GM04504 (cell line): ENCODE data around the gene PIGV.
"Not testable (repeated sequence)": the region's sequence is repeated elsewhere in the genome, so short reads cannot be mapped to it uniquely, and the experiment has no call there.

Experiments
- DNase-seq: peaks from one replicate; pipeline ENCODE4 v3.0.0-alpha.2; 2012; ENCODE audit warnings: low read depth

PIGV gene

DNA sequence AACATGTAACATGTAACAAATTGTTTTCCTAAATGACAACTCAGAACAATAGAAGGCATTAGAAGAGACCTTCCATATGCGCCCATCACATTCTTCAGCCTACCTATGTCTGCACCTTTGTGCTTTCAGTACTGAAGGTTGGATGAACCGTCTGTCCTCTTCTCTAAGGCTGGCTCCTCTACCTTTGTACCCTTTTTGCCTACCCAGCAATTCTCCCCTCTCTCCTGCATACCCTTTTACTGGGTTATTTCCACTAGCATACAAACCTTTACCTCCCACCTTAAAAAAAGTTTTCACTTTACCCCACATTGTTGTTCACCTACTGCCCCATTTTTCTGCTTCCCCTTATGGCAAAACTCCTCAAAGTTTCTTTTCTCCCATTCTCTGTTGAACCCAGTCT is 5.2 kb downstream of the PIGV start:
- no peak for DNase-seq

DNA sequence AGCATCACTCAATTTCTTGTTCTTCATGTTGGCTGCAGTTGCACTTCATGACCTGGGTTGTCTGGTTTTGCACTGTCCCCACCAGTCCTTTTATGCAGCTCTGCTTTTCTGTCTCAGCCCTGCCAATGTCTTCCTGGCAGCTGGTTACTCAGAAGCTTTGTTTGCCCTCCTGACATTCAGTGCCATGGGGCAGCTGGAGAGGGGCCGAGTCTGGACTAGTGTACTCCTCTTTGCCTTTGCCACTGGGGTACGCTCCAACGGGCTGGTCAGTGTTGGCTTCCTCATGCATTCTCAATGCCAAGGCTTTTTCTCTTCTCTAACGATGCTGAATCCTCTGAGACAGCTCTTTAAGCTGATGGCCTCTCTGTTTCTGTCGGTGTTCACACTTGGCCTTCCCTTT is 6.6 kb downstream of the PIGV start:
- no peak for DNase-seq

DNA sequence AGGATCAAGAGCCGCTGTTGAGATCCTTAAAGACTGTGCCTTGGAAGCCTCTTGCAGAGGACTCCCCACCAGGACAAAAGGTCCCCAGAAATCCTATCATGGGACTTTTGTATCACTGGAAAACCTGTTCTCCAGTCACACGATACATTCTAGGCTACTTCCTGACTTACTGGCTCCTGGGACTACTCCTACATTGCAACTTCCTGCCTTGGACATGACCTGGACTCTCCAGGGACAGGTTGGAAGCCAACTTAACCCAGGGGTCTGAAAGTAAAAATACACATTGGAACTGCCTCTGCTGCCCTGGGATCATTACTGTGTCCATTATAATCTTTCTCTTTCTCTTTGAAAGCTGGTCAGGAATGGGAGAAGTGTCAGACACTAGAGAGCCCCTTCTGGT is 9.9 kb downstream of the PIGV start:
- DNase-seq, result no peak

DNA sequence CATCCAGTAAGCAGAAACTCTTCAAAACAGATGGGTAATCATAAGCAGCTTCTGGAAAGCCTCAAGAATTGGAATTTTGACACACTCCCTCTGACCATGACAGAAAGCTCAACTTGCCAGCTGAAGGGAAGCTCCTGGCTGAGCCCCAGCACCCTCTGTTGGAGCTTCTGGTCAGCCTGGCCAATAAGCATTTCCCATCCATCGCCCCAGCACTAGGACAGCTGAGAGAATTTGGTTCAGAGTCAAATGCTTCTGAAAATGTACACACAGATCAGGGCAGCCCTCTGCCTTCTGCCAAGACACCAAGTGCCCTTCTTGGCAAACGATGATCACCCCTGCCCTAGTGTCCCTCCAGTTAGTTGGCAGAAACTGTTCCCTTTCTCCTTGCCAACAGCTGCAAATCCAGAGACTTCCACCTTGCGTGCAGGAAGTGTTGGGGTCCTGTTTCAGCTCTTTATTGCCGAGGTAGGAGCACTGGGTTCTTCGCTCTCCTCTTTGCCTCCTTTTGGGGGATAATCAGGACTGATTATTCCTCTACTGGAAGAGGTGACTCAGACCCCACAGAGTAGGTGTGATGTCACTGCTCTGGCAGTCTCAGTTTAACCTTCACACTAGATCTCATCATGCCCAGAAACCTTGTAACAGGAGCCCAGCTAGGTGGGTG is 11.9 kb downstream of the PIGV start:
- peak; percentile 73 for DNase-seq

DNA sequence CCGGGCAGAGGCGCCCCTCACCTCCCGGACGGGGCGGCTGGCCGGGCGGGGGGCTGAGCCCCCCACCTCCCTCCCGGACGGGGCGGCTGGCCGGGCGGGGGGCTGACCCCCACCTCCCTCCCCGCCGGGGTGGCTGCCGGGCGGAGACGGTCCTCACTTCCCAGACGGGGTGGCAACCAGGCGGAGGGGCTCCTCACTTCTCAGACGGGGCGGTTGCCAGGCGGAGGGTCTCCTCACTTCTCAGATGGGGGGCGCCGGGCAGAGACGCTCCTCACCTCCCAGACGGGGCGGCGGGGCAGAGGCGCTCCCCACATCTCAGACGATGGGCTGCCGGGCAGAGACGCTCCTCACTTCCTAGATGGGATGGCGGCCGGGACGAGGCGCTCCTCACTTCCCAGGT is 16.2 kb downstream of the PIGV start:
- not testable (repeated sequence) for DNase-seq

DNA sequence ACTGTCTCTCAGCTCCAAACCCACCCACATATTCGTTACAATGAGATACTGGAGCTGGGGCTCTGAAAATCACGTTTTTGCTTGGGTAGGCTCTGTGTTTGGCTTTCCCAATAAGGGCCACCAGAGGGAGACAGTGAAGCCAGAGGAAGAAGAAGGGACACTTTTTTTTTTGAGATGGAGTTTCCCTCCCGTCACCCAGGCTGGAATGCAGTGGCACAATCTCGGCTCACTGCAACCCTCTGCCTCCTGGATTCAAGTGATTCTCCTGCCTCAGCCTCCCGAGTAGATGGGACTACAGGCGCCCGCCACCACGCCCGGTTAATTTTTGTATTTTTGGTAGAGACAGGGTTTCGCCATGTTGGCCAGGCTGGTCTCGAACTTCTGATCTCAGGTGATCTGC is 22.4 kb downstream of the PIGV start:
- peak; percentile 34 for DNase-seq

DNA sequence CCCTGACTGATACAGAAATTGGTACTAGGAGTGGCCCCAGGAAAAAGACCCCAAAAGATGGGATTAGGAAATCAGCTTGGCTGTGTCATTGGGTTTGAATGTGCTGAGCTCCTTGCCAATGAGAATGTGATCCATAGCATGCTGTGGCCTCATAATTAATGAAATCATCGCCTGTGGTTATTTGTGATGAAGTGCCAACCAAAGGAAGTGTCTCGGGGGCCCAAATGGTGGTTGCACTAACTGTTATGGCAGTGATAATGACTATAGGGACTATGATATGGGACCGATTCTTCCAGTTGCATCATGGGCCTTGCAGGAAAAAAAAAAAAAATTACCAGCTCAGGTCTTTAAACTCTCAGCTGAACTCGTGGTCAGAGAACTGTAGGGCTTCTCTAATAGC is 23.3 kb downstream of the PIGV start:
- DNase-seq, result no peak

DNA sequence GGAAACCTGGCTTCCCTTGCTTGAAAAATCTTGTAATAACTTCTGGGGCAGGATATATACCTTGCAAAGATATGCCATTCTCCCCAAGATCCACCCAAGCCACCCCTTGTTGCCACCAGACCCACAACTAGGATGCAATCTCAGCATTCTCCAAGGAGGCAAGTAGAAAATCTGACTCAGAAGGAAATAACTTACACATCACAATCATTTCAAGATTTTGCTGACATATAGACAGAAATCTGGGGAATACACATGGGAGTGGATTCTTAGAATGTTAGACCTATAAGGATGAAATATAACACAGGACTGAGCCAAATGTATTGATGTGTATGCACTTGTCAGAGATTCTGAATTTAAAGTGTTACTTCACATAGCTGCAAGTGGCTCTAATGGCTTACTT is 24.0 kb downstream of the PIGV start:
- no peak for DNase-seq

DNA sequence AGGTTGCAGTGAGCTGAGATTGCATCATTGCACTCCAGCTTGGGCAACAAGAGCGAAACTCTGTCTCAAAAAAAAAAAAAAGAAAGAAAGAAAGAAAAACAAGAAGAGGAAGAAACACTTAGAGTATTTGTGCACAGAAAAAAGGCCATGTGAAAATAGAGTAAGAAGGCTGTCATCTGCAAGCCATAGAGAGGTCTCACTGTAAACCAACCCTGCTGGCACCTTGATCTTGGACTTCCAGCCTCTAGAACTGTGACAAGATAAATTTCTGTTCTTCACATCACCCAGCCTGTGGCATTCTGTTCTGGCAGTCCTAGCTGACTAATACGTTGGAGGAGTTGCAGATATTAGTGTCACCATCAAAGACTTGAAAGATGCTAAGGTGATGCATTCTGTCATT is 26.6 kb downstream of the PIGV start:
- DNase-seq, result no peak

DNA sequence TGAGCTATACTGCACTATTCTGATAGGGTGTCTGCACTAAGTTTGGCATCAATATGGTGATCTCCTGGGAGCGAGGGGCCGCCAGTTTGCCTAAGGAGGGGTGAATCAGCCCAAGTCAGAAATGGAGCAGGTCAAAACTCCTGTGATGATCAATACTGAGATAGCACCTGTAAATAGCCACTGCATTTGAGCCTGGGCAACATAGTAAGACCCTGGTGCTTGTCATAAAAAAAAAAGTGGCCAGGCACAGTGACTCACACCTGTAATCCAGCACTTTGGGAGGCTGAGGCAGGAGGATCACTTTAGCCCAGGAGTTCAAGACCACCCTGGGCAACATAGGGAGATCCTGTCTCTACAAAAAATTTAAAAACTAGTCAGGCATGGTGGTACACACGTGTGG is 27.1 kb downstream of the PIGV start:
- no peak for DNase-seq

DNA sequence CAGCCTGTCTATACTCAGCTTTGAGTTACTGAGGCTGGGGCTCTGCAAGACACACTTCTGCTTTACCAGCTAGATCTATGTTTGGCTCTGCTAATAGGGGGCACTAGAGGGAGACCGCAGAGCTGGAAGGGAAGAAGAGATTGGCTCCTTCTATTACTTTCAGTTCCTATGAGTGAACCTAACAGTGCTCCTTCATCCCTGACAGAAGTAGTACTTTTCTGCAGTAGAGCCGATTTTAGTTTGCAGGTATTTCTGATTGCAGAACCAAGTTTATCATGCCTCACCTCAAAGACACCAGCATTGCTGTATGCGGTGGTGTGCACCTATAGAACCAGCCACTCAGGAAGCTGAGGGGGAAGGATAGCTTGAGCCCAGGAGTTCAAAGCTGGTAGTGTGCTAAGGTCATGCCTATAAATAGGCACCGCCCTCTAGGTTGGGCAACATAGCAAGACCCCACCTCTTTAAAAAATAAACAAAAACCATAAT is 33.1 kb downstream of the PIGV start:
- DNase-seq, result no peak

DNA sequence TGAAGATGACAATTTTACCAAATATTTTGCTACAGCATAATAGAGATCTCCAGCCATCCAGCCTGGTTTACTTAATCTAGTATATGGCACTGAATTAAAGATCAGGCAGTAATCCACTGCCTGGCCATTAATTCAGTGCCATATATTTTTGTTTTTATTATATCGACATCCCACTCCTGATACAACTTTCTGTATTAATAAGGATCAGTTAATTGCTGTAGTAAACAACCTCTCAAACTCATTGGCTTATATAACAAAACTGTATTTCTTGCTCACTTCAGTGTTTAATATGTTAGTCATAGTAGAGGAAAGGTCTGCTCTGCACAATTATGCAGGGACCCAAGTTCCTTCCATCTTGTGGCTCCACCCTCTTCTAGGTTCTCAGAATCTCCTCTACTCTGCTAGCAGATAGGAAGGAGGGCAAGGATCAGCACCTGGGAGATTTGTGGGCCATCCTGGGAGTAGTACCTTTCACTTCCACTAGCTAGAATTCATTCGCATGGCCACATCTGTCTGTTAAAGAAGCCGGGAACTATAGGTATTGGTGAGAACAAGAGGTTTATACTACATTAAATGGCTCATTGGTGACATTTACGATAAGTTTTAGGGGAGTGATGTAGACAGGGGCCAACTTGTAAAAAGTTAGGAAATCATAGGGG is 35.1 kb downstream of the PIGV start:
- no peak for DNase-seq

DNA sequence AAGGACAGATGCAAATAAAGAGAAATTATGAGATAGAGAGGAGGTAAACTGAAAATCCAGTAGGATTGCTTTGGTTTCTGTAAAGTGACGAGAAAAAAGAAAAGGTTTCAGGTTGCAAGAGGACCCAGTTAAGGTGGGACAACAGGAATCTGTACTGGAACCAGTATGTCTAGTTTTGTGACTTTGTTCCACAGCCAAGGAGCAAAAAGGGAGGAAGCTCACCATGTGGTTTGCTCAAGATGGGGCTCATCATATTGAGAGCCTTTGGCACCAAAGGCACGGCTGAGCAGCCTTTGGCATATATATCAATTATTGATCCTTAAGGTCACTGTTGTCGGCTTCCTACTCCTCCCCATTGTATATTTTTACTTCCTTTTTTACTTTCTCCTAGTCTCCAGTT is 37.0 kb downstream of the PIGV start:
- DNase-seq, result no peak

DNA sequence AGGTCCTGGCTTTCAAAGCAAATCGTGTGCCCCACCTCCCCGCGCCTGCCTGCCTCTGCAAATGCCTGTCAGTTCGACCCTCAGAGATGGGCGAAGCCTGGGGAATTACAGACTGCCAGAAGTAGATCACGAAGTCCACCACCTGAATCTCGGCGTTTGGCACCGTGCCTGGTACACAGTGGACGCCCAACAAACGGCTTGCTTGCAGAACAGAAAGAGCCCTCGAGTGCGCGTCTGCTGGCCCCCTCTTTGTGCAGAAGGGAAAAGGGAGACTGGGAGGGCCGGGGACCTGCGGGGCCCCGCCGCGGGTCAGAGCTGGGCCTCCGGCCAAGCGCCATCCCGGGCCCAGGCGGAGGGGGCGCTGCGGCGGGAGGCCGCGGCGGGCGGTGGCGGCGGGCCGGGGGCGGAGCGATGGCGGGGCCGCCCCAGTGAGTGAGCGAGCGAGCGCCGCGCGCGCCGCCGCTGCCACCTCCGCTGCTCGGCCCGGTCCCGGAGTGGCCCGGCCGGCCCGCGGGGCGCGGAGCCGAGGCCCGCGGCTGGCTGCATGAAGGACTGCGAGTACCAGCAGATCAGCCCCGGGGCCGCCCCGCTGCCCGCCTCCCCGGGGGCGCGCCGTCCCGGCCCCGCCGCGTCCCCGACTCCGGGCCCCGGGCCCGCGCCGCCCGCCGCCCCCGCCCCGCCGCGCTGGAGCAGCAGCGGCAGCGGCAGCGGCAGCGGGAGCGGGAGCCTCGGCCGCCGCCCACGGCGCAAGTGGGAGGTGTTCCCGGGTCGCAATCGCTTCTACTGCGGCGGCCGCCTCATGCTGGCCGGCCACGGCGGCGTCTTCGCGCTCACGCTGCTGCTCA is 38.7 kb downstream of the PIGV start, which contains the start of gene ZDHHC18:
Gene ZDHHC18 (plus strand): TSS at position 428 of the 845 bp plus-strand sequence. CDS start 117 bp downstream, at position 545.
- peak; percentile 23 for DNase-seq

DNA sequence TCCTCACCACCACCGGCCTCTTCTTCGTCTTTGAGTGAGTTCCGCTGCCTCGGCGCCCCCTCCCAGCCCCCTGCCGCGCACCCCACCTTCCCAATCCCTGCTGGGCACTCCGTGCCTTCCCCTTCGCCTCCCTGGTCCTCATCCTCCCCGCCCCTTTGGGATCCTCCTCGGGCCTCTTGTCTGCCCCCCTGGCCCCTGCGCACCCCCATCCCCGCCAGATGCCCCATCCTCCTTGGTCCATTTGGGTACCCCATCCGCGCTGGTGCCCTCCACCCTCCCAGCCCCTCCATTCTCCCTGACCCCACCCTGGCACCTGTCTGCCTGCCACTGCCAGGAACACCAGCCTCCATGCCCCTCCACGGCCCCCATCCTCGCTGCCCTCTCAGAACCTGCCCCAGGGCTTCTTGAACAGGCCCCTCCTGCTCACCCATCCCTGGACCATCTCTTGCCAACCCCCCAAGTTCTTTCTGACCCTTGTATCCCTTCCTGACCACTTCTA is 39.4 kb downstream of the PIGV start:
- DNase-seq, result no peak

DNA sequence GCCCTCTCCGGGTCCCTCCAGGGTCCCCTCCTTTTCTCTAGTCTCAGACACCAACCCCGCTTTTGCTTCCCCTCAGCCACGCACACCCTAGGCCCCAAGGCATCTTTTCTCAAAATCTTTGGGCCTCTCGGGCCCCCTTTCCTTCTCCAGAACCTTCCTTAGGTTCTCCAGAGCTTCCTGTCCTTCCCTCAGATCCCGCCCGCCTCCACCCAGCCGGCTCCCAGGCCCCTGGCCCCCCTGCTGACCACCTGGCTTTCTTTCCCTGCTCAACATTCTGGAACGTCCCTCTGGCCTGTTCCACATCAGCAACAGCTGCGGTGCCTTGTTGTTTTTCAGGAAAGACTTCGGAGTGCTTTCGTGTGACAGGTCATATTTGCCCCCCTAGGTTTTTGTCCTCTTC is 39.9 kb downstream of the PIGV start:
- DNase-seq, result no peak

DNA sequence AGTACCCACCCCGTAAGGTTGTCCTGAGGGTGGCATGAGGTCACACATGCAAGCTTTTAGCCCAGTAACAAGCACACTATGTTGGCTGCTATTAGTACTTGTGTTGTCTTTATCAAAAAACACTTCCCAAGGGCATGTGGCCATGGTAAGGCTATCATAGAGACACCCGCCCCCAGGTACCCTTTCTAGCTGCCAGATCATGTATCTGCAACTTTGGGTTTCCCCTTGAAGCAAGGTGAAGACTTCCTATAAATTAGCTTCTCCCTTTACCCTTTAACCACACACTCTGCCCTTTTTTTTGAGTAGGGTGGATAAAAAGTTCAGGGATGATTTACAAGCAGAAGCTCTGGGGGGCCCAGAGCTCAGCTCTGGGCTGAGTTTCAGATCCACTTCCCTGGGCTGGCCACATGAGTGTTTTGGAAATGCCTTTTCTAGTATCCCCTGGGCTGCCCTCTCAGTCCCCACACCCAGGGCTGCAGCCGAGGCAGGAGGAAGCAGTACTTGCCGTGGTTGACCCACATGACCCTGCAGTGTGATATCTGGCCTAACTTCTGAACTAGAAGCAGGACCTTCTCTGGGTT is 40.8 kb downstream of the PIGV start:
- DNase-seq, result no peak

DNA sequence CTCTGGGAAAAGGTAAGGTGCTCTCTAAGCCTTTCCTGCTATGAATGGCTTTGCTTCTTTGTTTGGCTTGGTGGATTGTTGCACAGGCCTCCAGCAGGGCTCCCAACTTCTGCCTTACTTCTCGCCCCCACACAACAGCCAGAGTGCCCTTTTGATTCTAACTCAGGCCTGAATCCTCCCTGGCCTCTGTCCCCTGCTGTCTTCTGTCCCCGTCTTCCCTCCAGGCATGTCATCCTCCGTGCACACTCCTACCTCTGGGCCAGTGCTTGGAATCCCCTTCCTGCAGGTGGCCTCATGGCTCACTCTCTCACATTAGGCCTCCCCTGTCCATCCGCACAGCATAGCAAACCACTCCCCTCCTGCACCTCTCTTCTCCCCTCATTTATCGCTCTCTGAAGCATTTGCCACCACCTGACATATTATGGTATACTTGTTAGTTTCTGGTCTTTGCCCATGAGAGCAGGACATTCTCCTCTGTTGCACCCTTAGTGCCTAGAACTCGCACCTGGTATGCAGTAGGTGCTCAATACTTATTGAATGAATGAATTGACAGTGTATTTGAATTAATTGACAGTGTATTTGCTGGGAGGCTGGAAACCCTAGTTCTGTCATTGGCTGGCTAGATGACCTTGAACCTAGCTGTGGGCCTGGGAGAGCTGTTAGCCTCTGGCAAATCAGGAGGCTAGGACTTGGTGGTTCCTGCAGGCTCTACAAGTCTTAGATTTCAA is 41.6 kb downstream of the PIGV start:
- DNase-seq, result no peak

DNA sequence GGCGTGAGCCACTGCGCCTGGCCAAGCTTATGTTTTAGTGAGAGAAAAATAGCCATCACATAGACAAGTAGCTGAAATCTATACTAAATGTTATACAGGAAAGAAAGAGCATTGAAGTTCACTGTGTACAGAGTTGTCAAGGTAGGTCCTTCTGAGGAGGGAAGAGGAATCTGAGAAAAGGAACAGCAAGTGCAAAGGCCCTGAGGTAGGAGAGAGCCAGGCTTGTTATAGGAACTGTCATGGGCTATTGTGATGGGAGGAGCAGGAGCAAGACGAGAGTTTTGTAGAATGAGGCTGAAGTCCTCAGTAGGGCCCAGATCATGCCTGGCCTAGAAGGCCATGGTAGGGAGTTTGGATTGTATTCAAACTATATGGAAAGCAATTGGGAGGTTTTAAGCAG is 43.3 kb downstream of the PIGV start:
- DNase-seq, result no peak

DNA sequence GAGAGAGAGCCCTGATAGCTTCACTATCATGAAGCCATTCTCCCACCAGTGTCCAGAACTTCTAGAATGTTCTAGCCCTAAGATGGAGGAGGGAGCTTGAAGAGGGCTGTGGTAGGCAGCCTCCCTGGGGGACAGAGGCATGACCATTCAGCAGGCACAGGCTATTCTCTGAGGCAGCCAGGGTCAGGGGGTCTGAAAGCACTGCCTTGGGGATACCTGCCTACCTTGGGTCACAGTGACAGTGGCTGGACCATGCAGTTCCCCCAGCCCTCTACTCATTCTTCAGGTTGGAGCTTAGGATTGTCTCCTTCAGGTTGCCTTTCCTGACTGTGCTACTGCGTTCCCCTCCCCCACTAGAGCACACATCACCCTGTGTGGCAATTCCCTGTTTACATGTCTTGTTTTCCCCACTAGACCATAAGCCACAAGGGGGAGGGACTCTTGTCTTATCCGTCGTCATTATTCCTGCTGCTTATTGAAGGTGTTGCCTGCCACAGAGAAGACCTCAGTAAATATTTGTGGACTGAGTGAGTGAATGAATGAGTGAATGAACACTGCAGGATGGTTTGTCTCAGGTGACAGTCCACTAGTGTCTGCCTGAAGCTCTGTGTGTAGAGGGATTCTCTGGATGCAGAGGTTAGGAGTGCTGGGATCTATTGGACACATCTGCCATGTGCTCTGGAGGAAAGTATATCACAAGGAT is 43.9 kb downstream of the PIGV start:
- DNase-seq, result no peak
